Loucy (cell line): ENCODE results near the gene CEMIP2.
A peak's percentile ranks its signal among the peaks of the same experiment; 100 is the strongest.

Experiments used
- H2AFZ ChIP-seq: fragments of 200-600 bp; sonication (generic); 2 replicates; pipeline ENCODE4 v1.6.0; 2016; ENCODE audit warnings: antibody characterized with exemption, mild to moderate bottlenecking, low read length, moderate library complexity
- H3F3A ChIP-seq: fragments of 200-600 bp; 2 replicates; pipeline ENCODE4 v1.6.0; 2016; ENCODE audit warnings: antibody characterized with exemption, low read depth, mild to moderate bottlenecking
- H3K27me3 ChIP-seq: fragments of 200-600 bp; sonication (generic); 2 replicates; pipeline ENCODE4 v1.6.1; 2014; ENCODE audit warnings: low read length, mild to moderate bottlenecking; ENCODE audit not compliant: insufficient read depth, poor library complexity, severe bottlenecking
- H3K36me3 ChIP-seq: fragments of 200-600 bp; sonication (generic); 2 replicates; pipeline ENCODE4 v1.6.1; 2016; ENCODE audit warnings: low read length; ENCODE audit not compliant: insufficient read depth
- H3K4me1 ChIP-seq: fragments of 200-600 bp; sonication (generic); 2 replicates; pipeline ENCODE4 v1.5.1; 2014; ENCODE audit warnings: low read length, mild to moderate bottlenecking; ENCODE audit not compliant: insufficient read depth, poor library complexity, severe bottlenecking
- H3K4me2 ChIP-seq: fragments of 200-600 bp; sonication (generic); 2 replicates; pipeline ENCODE4 v1.6.0; 2014; ENCODE audit warnings: antibody characterized with exemption, low read length, low read depth, mild to moderate bottlenecking; ENCODE audit not compliant: poor library complexity, severe bottlenecking
- H3K4me3 ChIP-seq: fragments of 200-600 bp; sonication (generic); 2 replicates; pipeline ENCODE4 v1.5.1; 2014; ENCODE audit warnings: low read length, mild to moderate bottlenecking, mixed read lengths; ENCODE audit not compliant: poor library complexity, severe bottlenecking
- H3K79me2 ChIP-seq: fragments of 200-600 bp; sonication (generic); 2 replicates; pipeline ENCODE4 v1.6.1; 2014; ENCODE audit warnings: low read length; ENCODE audit not compliant: insufficient read depth
- H3K9ac ChIP-seq: fragments of 200-600 bp; sonication (generic); 2 replicates; pipeline ENCODE4 v1.6.0; 2014; ENCODE audit warnings: mild to moderate bottlenecking, low read depth, low read length, moderate library complexity; ENCODE audit not compliant: poor library complexity, severe bottlenecking
- H3K9me2 ChIP-seq: fragments of 200-600 bp; sonication (generic); replicated peaks from 2 replicates; pipeline ENCODE4 v1.6.1; 2016; ENCODE audit warnings: low read depth, low read length, mixed read lengths
- H3K9me3 ChIP-seq: fragments of 200-600 bp; sonication (generic); 2 replicates; pipeline ENCODE4 v1.6.1; 2014; ENCODE audit warnings: mild to moderate bottlenecking, antibody characterized with exemption, low read length, low read depth; ENCODE audit not compliant: insufficient read depth
- H4K20me1 ChIP-seq: fragments of 200-600 bp; sonication (generic); 2 replicates; pipeline ENCODE4 v1.6.0; 2014; ENCODE audit warnings: antibody characterized with exemption, low read length, mild to moderate bottlenecking; ENCODE audit not compliant: insufficient read depth, poor library complexity, severe bottlenecking
- CTCF ChIP-seq: fragments of 200-600 bp; sonication (generic); conservative IDR thresholded peaks from 2 replicates; pipeline ENCODE4 v1.5.1; 2014; ENCODE audit warnings: mild to moderate bottlenecking, antibody characterized with exemption, low read length
- EZH2phosphoT487 ChIP-seq: fragments of 200-600 bp; IDR thresholded peaks from 2 replicates; pipeline ENCODE4 v1.6.1; 2018; ENCODE audit warnings: antibody characterized with exemption, mild to moderate bottlenecking, moderate library complexity, borderline replicate concordance

Gene CEMIP2

GRCh38 chr9:71684566-71684965 is 83.7 kb downstream of the CEMIP2 start:
- H3K79me2 ChIP-seq: no peaks in the 10 kb centered on the region
- no peaks in the 10 kb centered on the region for H3K9me2 ChIP-seq
- no peaks in the 10 kb centered on the region for H4K20me1 ChIP-seq
- H3F3A ChIP-seq: peaks cover 10% of the 10 kb centered on the region
- no peak for TF ChIP-seq CTCF
- no peak for TF ChIP-seq EZH2phosphoT487
- no peak overlapping the region for H2AFZ ChIP-seq
- H3K4me2 ChIP-seq: peak overlapping the region; percentile 59
- peak overlapping the region; percentile 70 for H3K9ac ChIP-seq
- H3K27me3 ChIP-seq: no peaks in the 10 kb centered on the region
- peak overlapping the region; percentile 50 for H3K4me3 ChIP-seq
- H3K36me3 ChIP-seq: no peaks in the 10 kb centered on the region
- H3K4me1 ChIP-seq: peaks cover 55% of the 10 kb centered on the region
- H3K9me3 ChIP-seq: no peaks in the 10 kb centered on the region

- H3F3A ChIP-seq: peaks cover 10% of the 10 kb centered on the region
- H2AFZ ChIP-seq: no peak overlapping the region
- peaks cover 55% of the 10 kb centered on the region for H3K4me1 ChIP-seq
- peak overlapping the region; percentile 59 for H3K4me2 ChIP-seq
- peak overlapping the region; percentile 70 for H3K9ac ChIP-seq
- no peaks in the 10 kb centered on the region for H3K79me2 ChIP-seq
- H3K9me3 ChIP-seq: no peaks in the 10 kb centered on the region
- H3K27me3 ChIP-seq: no peaks in the 10 kb centered on the region
- no peaks in the 10 kb centered on the region for H4K20me1 ChIP-seq
- peak overlapping the region; percentile 50 for H3K4me3 ChIP-seq
- H3K36me3 ChIP-seq: no peaks in the 10 kb centered on the region
- H3K9me2 ChIP-seq: no peaks in the 10 kb centered on the region
- TF ChIP-seq CTCF (peak; percentile 35; the same call in 1 of the 2 replicates), EZH2phosphoT487 (no peak)
These were observed 84.6 kb downstream of the CEMIP2 start for GRCh38 chr9:71683598-71684235.

GRCh38 chr9:71681708-71682272 is 86.5 kb downstream of the CEMIP2 start:
- no peaks in the 10 kb centered on the region for H3K27me3 ChIP-seq
- TF ChIP-seq EZH2phosphoT487 (no peak), CTCF (no peak)
- H3K4me3 ChIP-seq: no peak overlapping the region
- peaks cover 47% of the 10 kb centered on the region for H3K4me1 ChIP-seq
- H3K4me2 ChIP-seq: no peak overlapping the region
- no peaks in the 10 kb centered on the region for H4K20me1 ChIP-seq
- no peaks in the 10 kb centered on the region for H3K9me3 ChIP-seq
- H3F3A ChIP-seq: peaks cover 10% of the 10 kb centered on the region
- H2AFZ ChIP-seq: no peak overlapping the region
- H3K9ac ChIP-seq: no peak overlapping the region
- H3K36me3 ChIP-seq: no peaks in the 10 kb centered on the region
- no peaks in the 10 kb centered on the region for H3K79me2 ChIP-seq
- H3K9me2 ChIP-seq: no peaks in the 10 kb centered on the region
